Loucy (cell line): Measurements from ENCODE around the gene NCOA1.

Source experiments
- H2AFZ ChIP-seq: fragments of 200-600 bp; sonication (generic); 2 replicates; pipeline ENCODE4 v1.6.0; 2016; ENCODE audit warnings: antibody characterized with exemption, mild to moderate bottlenecking, low read length, moderate library complexity
- H3F3A ChIP-seq: fragments of 200-600 bp; 2 replicates; pipeline ENCODE4 v1.6.0; 2016; ENCODE audit warnings: antibody characterized with exemption, low read depth, mild to moderate bottlenecking
- H3K27me3 ChIP-seq: fragments of 200-600 bp; sonication (generic); 2 replicates; pipeline ENCODE4 v1.6.1; 2014; ENCODE audit warnings: low read length, mild to moderate bottlenecking; ENCODE audit not compliant: insufficient read depth, poor library complexity, severe bottlenecking
- H3K36me3 ChIP-seq: fragments of 200-600 bp; sonication (generic); 2 replicates; pipeline ENCODE4 v1.6.1; 2016; ENCODE audit warnings: low read length; ENCODE audit not compliant: insufficient read depth
- H3K4me1 ChIP-seq: fragments of 200-600 bp; sonication (generic); 2 replicates; pipeline ENCODE4 v1.5.1; 2014; ENCODE audit warnings: low read length, mild to moderate bottlenecking; ENCODE audit not compliant: insufficient read depth, poor library complexity, severe bottlenecking
- H3K4me2 ChIP-seq: fragments of 200-600 bp; sonication (generic); 2 replicates; pipeline ENCODE4 v1.6.0; 2014; ENCODE audit warnings: antibody characterized with exemption, low read length, low read depth, mild to moderate bottlenecking; ENCODE audit not compliant: poor library complexity, severe bottlenecking
- H3K4me3 ChIP-seq: fragments of 200-600 bp; sonication (generic); 2 replicates; pipeline ENCODE4 v1.5.1; 2014; ENCODE audit warnings: low read length, mild to moderate bottlenecking, mixed read lengths; ENCODE audit not compliant: poor library complexity, severe bottlenecking
- H3K79me2 ChIP-seq: fragments of 200-600 bp; sonication (generic); 2 replicates; pipeline ENCODE4 v1.6.1; 2014; ENCODE audit warnings: low read length; ENCODE audit not compliant: insufficient read depth
- H3K9ac ChIP-seq: fragments of 200-600 bp; sonication (generic); 2 replicates; pipeline ENCODE4 v1.6.0; 2014; ENCODE audit warnings: mild to moderate bottlenecking, low read depth, low read length, moderate library complexity; ENCODE audit not compliant: poor library complexity, severe bottlenecking
- H3K9me2 ChIP-seq: fragments of 200-600 bp; sonication (generic); replicated peaks from 2 replicates; pipeline ENCODE4 v1.6.1; 2016; ENCODE audit warnings: low read depth, low read length, mixed read lengths
- H3K9me3 ChIP-seq: fragments of 200-600 bp; sonication (generic); 2 replicates; pipeline ENCODE4 v1.6.1; 2014; ENCODE audit warnings: mild to moderate bottlenecking, antibody characterized with exemption, low read length, low read depth; ENCODE audit not compliant: insufficient read depth
- H4K20me1 ChIP-seq: fragments of 200-600 bp; sonication (generic); 2 replicates; pipeline ENCODE4 v1.6.0; 2014; ENCODE audit warnings: antibody characterized with exemption, low read length, mild to moderate bottlenecking; ENCODE audit not compliant: insufficient read depth, poor library complexity, severe bottlenecking
- EZH2phosphoT487 ChIP-seq: fragments of 200-600 bp; IDR thresholded peaks from 2 replicates; pipeline ENCODE4 v1.6.1; 2018; ENCODE audit warnings: antibody characterized with exemption, mild to moderate bottlenecking, moderate library complexity, borderline replicate concordance
- TF ChIP-seq, protein P1 (sequence below): fragments of 200-600 bp; sonication (generic); conservative IDR thresholded peaks from 2 replicates; pipeline ENCODE4 v1.5.1; 2014; ENCODE audit warnings: mild to moderate bottlenecking, antibody characterized with exemption, low read length

NCOA1 gene

GRCh38 chr2:24454294-24454693 lies 36.8 kb upstream of the NCOA1 start:
- no peak for TF ChIP-seq EZH2phosphoT487
- TF ChIP-seq, protein P1, sequence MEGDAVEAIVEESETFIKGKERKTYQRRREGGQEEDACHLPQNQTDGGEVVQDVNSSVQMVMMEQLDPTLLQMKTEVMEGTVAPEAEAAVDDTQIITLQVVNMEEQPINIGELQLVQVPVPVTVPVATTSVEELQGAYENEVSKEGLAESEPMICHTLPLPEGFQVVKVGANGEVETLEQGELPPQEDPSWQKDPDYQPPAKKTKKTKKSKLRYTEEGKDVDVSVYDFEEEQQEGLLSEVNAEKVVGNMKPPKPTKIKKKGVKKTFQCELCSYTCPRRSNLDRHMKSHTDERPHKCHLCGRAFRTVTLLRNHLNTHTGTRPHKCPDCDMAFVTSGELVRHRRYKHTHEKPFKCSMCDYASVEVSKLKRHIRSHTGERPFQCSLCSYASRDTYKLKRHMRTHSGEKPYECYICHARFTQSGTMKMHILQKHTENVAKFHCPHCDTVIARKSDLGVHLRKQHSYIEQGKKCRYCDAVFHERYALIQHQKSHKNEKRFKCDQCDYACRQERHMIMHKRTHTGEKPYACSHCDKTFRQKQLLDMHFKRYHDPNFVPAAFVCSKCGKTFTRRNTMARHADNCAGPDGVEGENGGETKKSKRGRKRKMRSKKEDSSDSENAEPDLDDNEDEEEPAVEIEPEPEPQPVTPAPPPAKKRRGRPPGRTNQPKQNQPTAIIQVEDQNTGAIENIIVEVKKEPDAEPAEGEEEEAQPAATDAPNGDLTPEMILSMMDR = no peak
- H3K4me1 ChIP-seq = no peaks in the 10 kb centered on the region
- H3K79me2 ChIP-seq = no peaks in the 10 kb centered on the region
- H3F3A ChIP-seq = no peaks in the 10 kb centered on the region
- H3K9ac ChIP-seq = no peak overlapping the region
- H3K4me3 ChIP-seq = no peak overlapping the region
- H3K9me3 ChIP-seq = no peaks in the 10 kb centered on the region
- no peak overlapping the region for H3K4me2 ChIP-seq
- H2AFZ ChIP-seq = peak overlapping the region; percentile 11; the same call in 1 of the 2 replicates
- no peaks in the 10 kb centered on the region for H3K27me3 ChIP-seq
- H4K20me1 ChIP-seq = no peaks in the 10 kb centered on the region
- H3K9me2 ChIP-seq = no peaks in the 10 kb centered on the region
- no peaks in the 10 kb centered on the region for H3K36me3 ChIP-seq

DNA sequence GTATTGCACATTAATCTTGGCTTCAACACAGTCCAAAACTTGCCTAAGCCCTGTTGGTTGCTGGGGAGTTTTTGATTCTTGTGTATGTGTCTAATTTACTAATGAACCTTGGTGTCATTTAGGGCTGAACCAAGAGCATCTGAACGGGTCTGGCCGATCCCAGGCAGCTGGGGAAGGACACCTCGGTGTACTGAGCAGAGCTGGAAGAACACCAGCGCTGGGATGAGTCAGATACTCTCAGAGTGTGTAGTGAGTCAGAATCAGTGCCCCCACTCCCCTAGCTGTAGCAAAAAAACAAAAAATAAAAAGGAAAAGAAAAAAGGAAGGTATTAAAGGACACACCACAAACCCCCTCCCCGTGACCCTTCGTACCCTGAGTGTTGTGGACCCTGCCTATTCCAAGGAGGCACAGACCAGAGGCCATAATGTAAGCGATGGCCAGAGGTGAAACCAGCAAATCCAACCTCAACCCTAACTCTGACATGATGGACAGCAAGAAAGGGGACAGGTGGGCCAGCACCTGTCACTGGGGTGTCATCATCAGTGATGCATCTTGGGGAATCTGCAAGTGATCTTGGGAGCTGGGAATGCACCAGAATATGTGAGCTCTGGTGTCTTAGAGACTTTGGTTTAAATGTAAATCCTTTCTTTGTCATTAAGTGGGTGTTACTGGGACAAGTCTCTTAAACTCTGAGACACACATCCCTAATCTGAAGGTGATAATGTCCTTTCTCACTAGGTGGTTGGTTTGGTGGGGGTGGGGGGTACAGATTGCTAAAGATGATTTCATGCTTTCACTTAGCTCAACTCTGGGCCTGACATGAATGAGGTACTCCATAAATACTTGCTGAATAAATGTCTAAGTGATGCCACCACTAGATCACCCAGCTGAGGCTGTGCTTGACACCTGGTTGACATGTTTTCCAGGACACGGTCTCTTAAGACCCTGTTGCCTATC lies 34.2 kb upstream of the NCOA1 start:
- H3K4me3 ChIP-seq = no peak overlapping the region
- H3K9me2 ChIP-seq = no peaks in the 10 kb centered on the region
- H3K4me2 ChIP-seq = no peak overlapping the region
- H3F3A ChIP-seq = no peaks in the 10 kb centered on the region
- no peaks in the 10 kb centered on the region for H3K36me3 ChIP-seq
- H4K20me1 ChIP-seq = no peaks in the 10 kb centered on the region
- no peaks in the 10 kb centered on the region for H3K79me2 ChIP-seq
- H3K9ac ChIP-seq = no peak overlapping the region
- TF ChIP-seq, protein P1 = no peak
- no peak for TF ChIP-seq EZH2phosphoT487
- no peaks in the 10 kb centered on the region for H3K27me3 ChIP-seq
- no peaks in the 10 kb centered on the region for H3K9me3 ChIP-seq
- no peak overlapping the region for H2AFZ ChIP-seq
- H3K4me1 ChIP-seq = peaks cover 9% of the 10 kb centered on the region

DNA sequence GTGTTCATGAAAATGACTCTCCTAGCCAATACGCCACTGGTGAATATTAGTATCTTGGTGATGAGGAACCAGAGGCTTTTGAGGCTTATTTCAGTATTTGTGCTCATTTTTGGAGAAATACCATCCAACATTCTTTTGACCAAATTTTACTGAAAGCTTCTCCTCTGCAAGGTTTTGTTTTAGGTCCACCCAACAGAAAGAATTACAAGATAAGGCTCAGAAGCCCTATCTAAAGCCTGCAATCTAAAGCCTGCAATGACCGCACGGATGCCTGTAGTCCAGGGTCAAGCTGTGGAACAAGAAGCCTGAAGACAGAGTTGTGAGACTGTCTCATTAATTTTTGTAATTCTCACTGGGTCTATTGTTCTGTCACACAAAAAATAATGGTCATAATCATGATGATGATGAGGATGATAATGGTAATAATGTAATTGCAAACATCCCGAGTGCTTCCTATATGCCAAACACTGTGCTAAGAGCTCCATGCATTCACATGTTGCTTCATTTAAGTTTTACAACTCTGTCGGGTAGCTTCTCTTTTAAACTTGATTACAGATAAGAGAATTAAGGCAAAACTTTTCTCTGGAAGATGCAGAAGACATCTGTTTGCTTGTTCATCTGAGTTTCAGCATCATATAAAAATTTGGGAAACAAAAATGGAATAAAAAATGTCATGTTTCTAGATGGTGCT lies 33.2 kb upstream of the NCOA1 start:
- no peaks in the 10 kb centered on the region for H3K79me2 ChIP-seq
- no peak for TF ChIP-seq EZH2phosphoT487
- TF ChIP-seq, protein P1 = no peak
- H3F3A ChIP-seq = no peaks in the 10 kb centered on the region
- H2AFZ ChIP-seq = no peak overlapping the region
- no peak overlapping the region for H3K4me3 ChIP-seq
- no peak overlapping the region for H3K4me2 ChIP-seq
- H3K9me2 ChIP-seq = no peaks in the 10 kb centered on the region
- no peaks in the 10 kb centered on the region for H4K20me1 ChIP-seq
- H3K27me3 ChIP-seq = no peaks in the 10 kb centered on the region
- no peak overlapping the region for H3K9ac ChIP-seq
- H3K4me1 ChIP-seq = peaks cover 14% of the 10 kb centered on the region
- no peaks in the 10 kb centered on the region for H3K36me3 ChIP-seq
- no peaks in the 10 kb centered on the region for H3K9me3 ChIP-seq
